Activated T-cell treated with anti-CD3 and anti-CD28 coated beads, Interleukin-2, amount 50 U/mL, for 1 hour (primary cell): ENCODE results near the gene TRPC4.
"Not testable (repeated sequence)": the region's sequence is repeated elsewhere in the genome, so short reads cannot be mapped to it uniquely, and the experiment has no call there.

ENCODE experiments used
- DNase-seq: peaks from one replicate; pipeline ENCODE4 v3.0.0-alpha.2; 2020

TRPC4 gene

DNA sequence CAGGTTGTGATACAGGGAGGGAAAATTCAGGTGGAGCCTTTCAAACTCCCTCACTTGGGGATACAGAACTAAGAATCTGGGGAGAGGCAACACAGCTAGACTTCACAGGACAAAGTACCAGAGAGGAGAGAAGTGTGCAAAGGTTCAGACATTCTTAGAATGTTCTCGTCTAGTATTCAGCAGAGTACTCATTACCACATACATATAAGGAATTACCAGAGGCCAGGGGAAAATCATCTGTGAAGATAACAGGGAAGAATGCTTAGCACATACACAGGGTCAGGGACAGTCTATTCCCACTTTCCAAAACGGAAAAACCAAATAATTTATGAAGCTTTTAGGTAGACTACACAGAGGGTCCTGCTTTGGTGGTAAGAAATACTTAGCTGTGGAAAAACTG, 58.1 kb downstream of the TRPC4 start:
- DNase-seq, result no peak

GRCh38 chr13:37806666-37807065, 62.9 kb downstream of the TRPC4 start:
- DNase-seq, result no peak

DNA sequence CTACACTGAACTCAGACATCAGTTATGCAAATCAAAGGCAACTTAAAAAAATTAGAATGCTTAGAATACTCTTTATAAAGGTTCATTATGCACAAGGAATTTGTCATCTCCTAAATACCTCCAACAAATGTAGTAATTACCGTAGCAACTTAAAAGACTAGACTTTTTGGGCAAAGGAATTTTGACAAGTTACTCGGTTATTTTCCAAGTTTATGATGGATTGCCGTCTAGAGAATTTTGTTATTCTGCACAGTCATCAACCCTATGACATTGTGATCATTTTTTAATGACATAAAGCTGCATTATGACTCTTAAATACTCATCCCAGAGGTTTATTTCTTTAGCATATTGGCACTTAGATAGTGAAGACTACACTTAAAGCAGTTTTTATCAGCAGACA, 71.9 kb downstream of the TRPC4 start:
- DNase-seq, result no peak

GRCh38 chr13:37796795-37797194, 72.8 kb downstream of the TRPC4 start:
- DNase-seq, result not testable (repeated sequence)

DNA sequence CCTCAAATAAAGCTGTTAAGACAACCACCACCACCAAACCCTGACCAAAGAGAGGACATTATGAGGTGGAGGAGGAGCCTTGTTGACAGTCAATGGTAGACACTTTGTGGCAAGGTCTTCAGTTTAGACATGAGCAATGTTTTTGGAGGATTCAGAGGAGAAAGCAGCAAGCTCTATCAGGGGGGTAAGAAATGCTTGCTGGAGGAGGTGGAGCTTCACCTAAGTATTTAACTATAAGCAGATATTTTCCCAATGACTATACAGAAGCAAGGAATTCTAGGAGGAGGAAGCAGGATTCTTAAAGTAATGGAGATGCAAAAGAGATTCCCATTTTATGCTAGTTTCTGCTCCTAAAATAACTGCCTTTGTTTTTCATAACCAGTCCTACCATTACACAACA, 74.2 kb downstream of the TRPC4 start:
- no peak for DNase-seq

- no peak for DNase-seq
Observed at GRCh38 chr13:37791699-37792098, 77.9 kb downstream of the TRPC4 start.

DNA sequence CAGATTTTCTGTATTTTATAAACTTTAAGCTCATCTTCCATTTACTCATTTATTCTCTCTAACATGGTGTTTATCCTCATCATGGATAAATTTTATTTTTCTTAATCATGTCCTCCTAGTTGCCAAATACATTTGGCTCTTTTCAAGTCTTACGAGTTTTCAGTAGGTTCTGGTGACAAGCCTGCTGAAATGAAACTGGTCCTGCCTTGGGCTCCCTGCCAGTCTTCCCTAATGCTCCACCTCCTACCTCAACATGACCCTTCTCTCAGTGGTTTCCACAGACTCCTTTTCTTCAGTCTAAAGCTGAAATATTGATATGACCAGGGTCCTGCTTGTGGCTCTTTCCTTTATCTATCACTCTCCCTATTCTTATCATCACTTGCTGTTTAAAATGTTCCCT, 81.2 kb downstream of the TRPC4 start:
- DNase-seq, result no peak

DNA sequence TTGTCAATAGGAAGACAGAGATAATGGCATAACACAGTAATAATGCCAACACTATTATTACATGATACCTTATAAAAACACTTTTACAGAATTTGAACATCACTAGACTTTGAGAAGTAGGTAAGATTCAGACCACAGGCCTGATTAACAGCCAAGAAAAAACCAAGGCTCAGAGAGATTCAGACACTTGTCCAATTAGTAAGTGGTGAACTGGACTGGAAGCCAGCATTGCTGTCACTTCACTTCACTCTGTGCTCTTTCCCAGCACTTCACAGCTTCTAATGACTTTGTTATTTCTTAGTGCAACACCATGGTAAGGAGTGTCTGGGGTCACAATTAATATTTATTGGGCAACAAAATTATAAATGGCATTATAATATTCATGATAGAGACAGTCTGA, 91.9 kb downstream of the TRPC4 start:
- DNase-seq, result no peak

DNA sequence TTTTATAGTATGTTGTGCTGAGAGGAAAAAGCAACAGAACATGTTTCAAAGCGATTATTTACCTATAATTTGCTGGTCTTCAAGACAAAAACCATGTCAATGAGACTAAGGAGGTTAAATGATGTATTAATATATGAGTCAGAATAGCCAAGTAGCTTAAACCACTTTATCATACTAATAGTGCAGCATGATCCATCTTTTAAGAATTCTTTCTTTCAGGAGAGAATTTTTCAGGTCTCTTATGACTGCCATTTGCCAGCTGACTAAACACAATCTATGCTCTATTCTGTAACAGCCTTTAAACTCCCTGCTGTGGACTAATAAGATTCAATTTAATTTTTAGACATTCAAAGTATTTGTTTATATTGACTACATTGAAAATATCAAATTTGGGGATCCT, 93.7 kb downstream of the TRPC4 start:
- DNase-seq, result no peak

DNA sequence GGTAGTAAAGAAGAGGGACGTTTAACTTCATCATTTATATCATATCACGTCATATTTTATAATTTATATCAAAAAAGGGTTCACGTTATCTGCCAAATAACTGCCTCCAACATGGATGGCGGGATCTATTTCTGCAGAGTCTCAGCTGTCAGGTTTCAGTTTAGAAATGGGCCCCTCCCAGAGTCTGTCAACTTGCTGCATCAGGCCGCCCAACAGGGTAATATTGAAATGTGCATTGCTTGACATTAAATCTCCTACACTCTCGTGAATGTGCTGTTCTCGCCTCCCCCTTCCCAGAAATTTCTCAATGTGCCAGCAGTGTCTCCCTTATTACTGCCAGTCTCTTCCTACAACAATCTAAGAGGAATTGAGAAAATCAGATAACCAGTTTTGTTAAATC, 96.9 kb downstream of the TRPC4 start:
- no peak for DNase-seq

DNA sequence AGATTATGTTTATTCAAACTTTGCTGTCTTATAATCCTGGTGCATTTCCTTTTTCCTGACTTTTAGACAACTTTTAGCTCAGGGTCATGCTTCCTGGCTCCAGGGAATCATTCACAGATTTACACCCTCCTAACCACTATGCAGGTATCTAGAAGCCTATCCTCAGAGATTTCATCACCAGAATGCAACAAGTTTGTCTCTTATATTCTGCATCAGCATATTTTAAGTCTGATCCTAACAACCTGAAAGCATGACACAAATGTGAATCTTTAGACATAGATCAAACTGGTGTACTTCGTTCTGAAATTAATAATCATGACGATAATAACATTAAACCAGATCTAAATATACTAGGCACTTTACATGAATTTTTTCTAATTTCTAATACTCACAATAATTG, 100.0 kb downstream of the TRPC4 start:
- DNase-seq, result no peak

DNA sequence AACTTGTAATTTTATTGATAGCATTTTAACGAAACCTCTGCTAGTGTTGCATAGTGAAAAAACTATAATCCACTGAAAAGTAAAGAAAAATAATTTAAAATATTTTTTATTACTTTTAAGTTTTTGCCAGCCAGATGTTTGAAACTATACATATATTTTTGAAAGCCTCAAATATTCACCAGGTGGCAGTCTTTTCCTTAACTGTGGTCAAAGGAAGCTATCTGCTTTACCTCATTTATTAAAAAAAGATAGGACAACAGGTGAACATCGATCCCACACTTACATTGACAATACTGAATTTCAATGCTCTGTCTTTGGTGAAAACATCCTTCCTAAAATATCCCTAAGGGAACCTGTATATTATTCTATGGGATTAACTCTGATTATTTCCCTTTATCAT, 100.5 kb downstream of the TRPC4 start:
- DNase-seq, result no peak

DNA sequence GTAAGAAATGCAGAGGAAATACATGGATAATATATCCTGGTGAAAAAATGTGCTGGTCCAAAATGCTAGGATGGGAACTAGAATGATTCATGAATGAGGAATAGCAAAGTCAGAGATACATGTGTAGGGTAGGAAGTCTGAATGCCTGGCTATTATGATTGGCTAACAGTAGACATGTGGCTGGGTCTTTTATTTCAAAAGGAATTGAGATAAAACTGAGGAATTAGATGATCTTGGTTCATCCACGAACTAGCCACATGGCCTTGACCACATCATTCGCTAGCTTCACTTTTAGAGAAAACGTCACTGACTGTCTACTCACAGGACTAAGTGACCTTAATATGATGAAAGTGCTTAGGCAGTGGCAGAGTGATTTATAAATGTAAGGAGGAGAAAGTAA, 103.1 kb downstream of the TRPC4 start:
- DNase-seq, result no peak

GRCh38 chr13:37755349-37755748, 114.2 kb downstream of the TRPC4 start:
- no peak for DNase-seq

GRCh38 chr13:37753776-37754175, 115.8 kb downstream of the TRPC4 start:
- DNase-seq, result no peak

DNA sequence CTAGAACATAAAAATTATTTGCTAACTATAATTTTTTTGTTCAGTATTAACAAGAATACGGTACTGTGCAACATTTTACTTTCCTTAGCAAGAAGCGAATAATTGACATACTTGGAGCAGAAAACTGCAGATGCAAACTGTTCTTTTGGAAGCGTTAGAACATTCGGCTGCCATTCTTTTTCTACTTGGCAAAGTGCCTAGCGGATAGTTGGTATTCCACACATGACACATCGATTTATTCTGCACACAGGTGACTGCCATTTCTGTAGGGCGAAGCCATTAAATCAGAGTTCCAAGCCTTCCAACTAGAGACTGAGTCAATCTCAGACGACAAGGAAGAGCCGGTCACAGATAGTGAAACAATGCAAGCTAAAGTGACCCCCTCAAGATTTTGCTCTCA, 117.4 kb downstream of the TRPC4 start:
- DNase-seq, result no peak

GRCh38 chr13:37751025-37751424, 118.5 kb downstream of the TRPC4 start:
- no peak for DNase-seq

DNA sequence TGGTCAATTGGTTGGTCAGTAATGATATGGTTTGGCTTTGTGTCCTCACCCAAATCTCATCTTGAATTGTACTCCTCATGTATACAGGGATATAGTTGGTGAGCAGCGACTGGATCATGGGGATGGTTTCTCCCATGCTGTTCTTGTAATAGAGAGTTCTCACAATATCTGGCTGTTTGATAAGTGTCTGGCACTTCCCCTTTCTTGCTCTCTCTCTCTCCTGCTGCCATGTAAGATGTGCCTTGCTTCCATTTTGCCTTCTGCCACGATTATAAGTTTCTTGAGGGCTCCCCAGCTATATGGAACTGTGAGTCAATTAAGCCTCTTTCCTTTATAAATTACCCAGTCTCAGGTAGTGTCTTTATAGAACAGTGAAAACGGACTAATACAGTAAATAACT, 120.7 kb downstream of the TRPC4 start:
- DNase-seq, result no peak

- DNase-seq, result no peak
Observed at GRCh38 chr13:37747071-37747612, 122.4 kb downstream of the TRPC4 start.

DNA sequence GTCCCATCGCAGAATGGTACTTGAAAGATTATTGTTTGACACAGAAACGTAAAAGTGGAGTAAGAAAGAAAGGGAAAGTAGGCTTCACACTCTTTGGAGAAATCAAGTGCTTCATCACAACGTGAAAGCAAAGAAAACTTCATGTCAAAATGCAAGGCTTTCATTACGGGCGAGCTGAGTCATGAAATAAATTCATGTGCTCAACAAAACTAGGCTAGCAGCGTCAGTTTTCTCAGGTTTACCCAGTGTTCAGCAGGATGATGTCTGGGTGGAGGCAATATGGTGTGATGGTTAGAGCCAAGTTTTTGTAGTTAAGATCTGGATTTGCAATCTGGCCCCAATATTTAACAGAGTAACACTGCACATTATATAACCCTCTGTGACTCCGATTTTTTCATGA, 128.0 kb downstream of the TRPC4 start:
- DNase-seq, result no peak

DNA sequence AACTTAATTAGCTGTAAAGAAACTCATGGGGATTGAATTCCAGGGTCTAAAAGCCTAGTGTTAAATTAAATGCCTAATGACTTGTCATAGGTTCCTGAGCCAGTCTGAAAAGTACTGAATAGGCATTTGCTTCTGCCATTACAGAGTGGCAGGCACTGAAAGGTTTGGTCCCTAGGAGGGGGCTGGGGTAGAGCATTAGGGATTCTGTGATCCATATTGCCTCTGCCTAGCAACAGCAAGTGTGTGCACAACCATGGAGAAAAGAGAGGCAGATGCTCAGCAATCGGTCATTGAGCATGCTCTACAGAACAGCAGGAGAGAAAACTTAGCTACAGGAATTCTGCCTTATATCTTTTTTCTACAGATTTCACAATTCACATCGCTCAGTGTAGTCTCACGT, 133.5 kb downstream of the TRPC4 start:
- DNase-seq, result no peak

- no peak for DNase-seq
Observed at GRCh38 chr13:37735293-37735692, 134.3 kb downstream of the TRPC4 start.

GRCh38 chr13:37729876-37730275, 139.7 kb downstream of the TRPC4 start:
- DNase-seq, result no peak

- DNase-seq, result no peak
Observed at GRCh38 chr13:37716420-37717195, 153.0 kb downstream of the TRPC4 start.

DNA sequence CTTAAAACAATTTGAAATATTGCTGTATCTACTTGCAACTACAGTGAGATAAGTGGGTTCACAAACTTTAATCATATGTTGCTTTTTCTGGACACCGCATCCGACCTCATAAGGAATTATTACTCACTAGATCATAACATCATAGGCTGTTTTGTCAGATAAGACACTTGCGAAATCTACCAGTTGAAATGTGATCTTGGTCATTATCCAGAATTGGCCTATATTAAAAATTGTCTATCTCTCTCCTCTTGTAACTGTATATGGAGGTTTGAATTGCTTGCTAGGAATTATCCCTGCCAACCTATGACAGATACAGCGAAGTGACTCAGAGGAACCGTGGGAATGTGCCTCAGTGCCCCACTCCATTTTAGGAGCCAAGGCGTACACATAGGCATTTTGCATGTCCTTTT, 154.0 kb downstream of the TRPC4 start:
- DNase-seq, result no peak
